Fibroblast of lung (primary cell): Measurements from ENCODE around the gene TMEFF2.
A peak's percentile ranks its signal among the peaks of the same experiment; 100 is the strongest.

Source experiments
- CTCF ChIP-seq, 2 donors: IDR thresholded peaks in 1 of 2; conservative IDR thresholded peaks in 1 of 2; 1 replicate in 1 of 2; 2 replicates in 1 of 2; pipeline ENCODE4 v1.5.1; 2011 to 2012; ENCODE audit warnings: low read length in 2 of 2, control low read depth in 1 of 2, inconsistent platforms in 1 of 2, low read depth in 1 of 2, mild to moderate bottlenecking in 1 of 2
- EZH2 ChIP-seq: IDR thresholded peaks from 2 replicates; pipeline ENCODE4 v1.5.1; 2012; ENCODE audit warnings: low read length, control low read depth, mild to moderate bottlenecking; ENCODE audit errors: missing control alignments

DNA sequence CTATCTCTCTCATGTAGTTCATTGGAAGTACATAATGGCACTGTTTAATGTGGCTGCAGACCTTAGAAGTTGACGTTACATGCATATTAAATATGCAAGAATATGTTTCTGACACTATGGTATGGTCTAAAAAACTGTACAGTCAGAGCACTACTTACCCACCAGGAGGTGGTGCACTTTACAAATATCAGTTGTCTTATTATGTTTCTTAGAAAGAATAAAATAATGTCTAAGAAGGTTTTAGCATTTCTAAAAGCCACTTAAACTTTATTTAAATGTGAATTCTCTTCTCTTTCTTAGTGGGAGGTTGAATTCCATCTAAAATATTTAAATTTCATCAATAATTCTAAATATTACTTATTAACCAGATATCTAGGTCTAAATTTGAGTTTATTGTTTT is 4.3 kb downstream of the TMEFF2 start:
- TF ChIP-seq CTCF (conservative IDR thresholded peaks at IDR 0.05 in 1 of 2, IDR thresholded peaks at IDR 0.05 in 1 of 2; ENCODE audit: low read depth in 1 of 2, low read length in 2 of 2) (peak; percentile 55 to 70), EZH2 (no peak)
